Tracheal epithelial cell (primary cell): ENCODE measurements around the gene PLPP1. TPM values are rescaled to one million over a fixed set of nuclear protein-coding genes. Genes with fewer than 3 reads are reported as not detected.

Experiments
- total RNA-seq: library from RNA; depleted of rRNA; stranded (reverse); fragments of >200 nt; gene quantifications from 2 replicates; pipeline ENCODE4 v1.2.1, GENCODE V29; 2014

PLPP1 gene
- total RNA-seq: 31.8 and 56.9 TPM in 2 replicates

DNA sequence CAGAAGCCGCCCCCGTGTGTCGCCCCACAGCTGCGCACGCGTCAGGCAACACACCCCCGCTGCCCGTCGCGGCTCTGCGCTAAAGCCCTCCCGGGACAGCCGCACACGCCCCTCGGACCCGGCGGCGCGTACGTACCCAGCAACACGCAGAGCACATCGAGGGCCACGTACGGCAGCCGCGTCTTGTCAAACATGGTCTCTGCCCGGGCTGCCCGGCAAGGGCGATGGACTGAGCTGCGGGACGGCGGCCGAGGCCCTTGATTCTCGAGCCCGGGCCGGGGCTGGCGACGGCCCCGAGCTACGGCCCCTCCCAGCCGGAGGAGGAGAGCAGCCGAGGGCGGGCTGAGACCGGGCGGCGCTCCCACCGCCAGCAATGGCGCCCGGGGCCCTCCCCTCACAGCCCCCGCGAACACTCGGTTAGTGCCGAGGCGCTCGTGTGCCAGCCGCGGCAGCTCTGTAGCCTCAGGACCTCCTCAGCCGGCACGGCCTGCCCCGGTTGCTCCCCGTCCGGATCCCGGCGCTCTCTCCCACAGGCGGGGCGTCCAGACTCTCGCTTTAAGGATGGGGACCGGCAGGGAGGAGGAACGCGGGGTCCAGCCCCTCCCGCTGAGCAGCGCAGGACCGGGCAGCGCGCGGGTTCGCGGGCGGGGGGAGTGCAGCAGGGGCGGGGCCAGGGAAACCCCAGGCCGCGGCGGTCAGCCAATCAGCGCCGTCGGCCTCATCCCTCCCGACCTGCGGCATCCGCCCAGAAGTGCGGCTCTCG lies at the start of gene PLPP1:
PLPP1 (minus strand) TSS at position 529 of the 763 bp plus-strand sequence; CDS start at position 194, 335 bp downstream.

Other genes with a start within 250 kb of the PLPP1 start
- gene DHX29, start 227.3 kb downstream of the PLPP1 start, total RNA-seq: 20.5 and 30.9 TPM in 2 replicates
- 108 and 114 TPM in 2 replicates for gene MTREX, start 227.0 kb downstream of the PLPP1 start, total RNA-seq
- 33.5 and 35.7 TPM in 2 replicates for gene SLC38A9, start 177.4 kb upstream of the PLPP1 start, total RNA-seq
- gene DDX4, start 203.1 kb upstream of the PLPP1 start, total RNA-seq: not detected in 2 replicates